Fibroblast of peridontal ligament (primary cell): ENCODE data around the gene LUC7L2.
"Not testable (repeated sequence)": the region's sequence is repeated elsewhere in the genome, so short reads cannot be mapped to it uniquely, and the experiment has no call there.

ENCODE experiments used
- DNase-seq: peaks from one replicate; pipeline ENCODE4 v3.0.0-alpha.2; 2010; ENCODE audit errors: extremely low read depth

The LUC7L2 gene

GRCh38 chr7:139446051-139446890 is 86.6 kb downstream of the LUC7L2 start:
- no peak for DNase-seq

- no peak for DNase-seq
Measured at GRCh38 chr7:139450851-139451250, 91.2 kb downstream of the LUC7L2 start.

GRCh38 chr7:139451638-139452037 is 91.9 kb downstream of the LUC7L2 start:
- DNase-seq, result no peak

- DNase-seq, result peak; percentile 54
Measured at GRCh38 chr7:139452958-139453672, 93.4 kb downstream of the LUC7L2 start.

GRCh38 chr7:139453673-139454321 is 94.1 kb downstream of the LUC7L2 start:
- no peak for DNase-seq

- DNase-seq, result no peak
Measured at GRCh38 chr7:139455789-139456188, 96.1 kb downstream of the LUC7L2 start.

GRCh38 chr7:139456511-139456910 is 96.8 kb downstream of the LUC7L2 start:
- no peak for DNase-seq

- DNase-seq, result no peak
Measured at GRCh38 chr7:139457153-139457946, 97.7 kb downstream of the LUC7L2 start.

GRCh38 chr7:139463421-139463820 is 103.7 kb downstream of the LUC7L2 start:
- DNase-seq, result not testable (repeated sequence)

- DNase-seq, result not testable (repeated sequence)
Measured at GRCh38 chr7:139464511-139464910, 104.8 kb downstream of the LUC7L2 start.

- DNase-seq, result not testable (repeated sequence)
Measured at GRCh38 chr7:139465072-139465471, 105.4 kb downstream of the LUC7L2 start.

- not testable (repeated sequence) for DNase-seq
Measured at GRCh38 chr7:139467729-139468128, 108.0 kb downstream of the LUC7L2 start.

GRCh38 chr7:139468281-139468680 is 108.6 kb downstream of the LUC7L2 start:
- DNase-seq, result not testable (repeated sequence)

GRCh38 chr7:139471740-139472353 is 112.2 kb downstream of the LUC7L2 start:
- peak; percentile 27 for DNase-seq
